Skeletal muscle satellite cell (primary cell): Measurements from ENCODE around the gene ALOXE3.

Experiments
- H3K27me3 ChIP-seq: 2 replicates; pipeline ENCODE4 v1.7.0; 2013; ENCODE audit warnings: low read length; ENCODE audit not compliant: control insufficient read depth, insufficient read depth
- H3K36me3 ChIP-seq: 2 replicates; pipeline ENCODE4 v1.7.0; 2013; ENCODE audit warnings: mild to moderate bottlenecking, control low read depth, low read length; ENCODE audit not compliant: insufficient read depth
- H3K4me1 ChIP-seq: 2 replicates; pipeline ENCODE4 v1.7.0; 2013; ENCODE audit warnings: low read length; ENCODE audit not compliant: control insufficient read depth, insufficient read depth
- H3K4me2 ChIP-seq: 2 replicates; pipeline ENCODE4 v1.7.0; 2013; ENCODE audit warnings: mild to moderate bottlenecking, low read length
- H3K4me3 ChIP-seq: 2 replicates; pipeline ENCODE4 v1.7.0; 2013; ENCODE audit warnings: low read length
- H3K9ac ChIP-seq: 2 replicates; pipeline ENCODE4 v1.7.0; 2013; ENCODE audit warnings: mild to moderate bottlenecking, low read depth, low read length, moderate library complexity
- H3K9me3 ChIP-seq: replicated peaks from 2 replicates; pipeline ENCODE4 v1.7.0; 2013; ENCODE audit warnings: mild to moderate bottlenecking, control low read depth, low read length

ALOXE3 gene

GRCh38 chr17:8153031-8153451 is 34.7 kb upstream of the ALOXE3 start:
- Histone ChIP-seq H3K4me3 (peak overlapping the region; percentile 79), H3K4me2 (peak overlapping the region; percentile 96), H3K9me3 (no peaks in the 10 kb centered on the region), H3K27me3 (no peaks in the 10 kb centered on the region), H3K36me3 (peaks cover 37% of the 10 kb centered on the region), H3K4me1 (peaks cover 44% of the 10 kb centered on the region), H3K9ac (peak overlapping the region; percentile 99)

GRCh38 chr17:8152112-8152775 is 33.9 kb upstream of the ALOXE3 start, which contains the start of gene PER1:
Gene PER1, minus strand, starts transcription at chr17:8152404. Its CDS starts 1,698 bp downstream, at chr17:8150706.
- Histone ChIP-seq H3K9me3 (no peaks in the 10 kb centered on the region), H3K4me1 (peaks cover 44% of the 10 kb centered on the region), H3K9ac (peak within 1 kb of the TSS; percentile 99), H3K36me3 (peaks cover 45% of the 10 kb centered on the region), H3K4me2 (peak within 1 kb of the TSS; percentile 96), H3K4me3 (peak within 1 kb of the TSS; percentile 79), H3K27me3 (no peaks in the 10 kb centered on the region)

GRCh38 chr17:8151641-8152111 is 33.4 kb upstream of the ALOXE3 start:
- Histone ChIP-seq H3K27me3 (no peaks in the 10 kb centered on the region), H3K4me2 (peak overlapping the region; percentile 96), H3K4me1 (peaks cover 38% of the 10 kb centered on the region), H3K9ac (peak overlapping the region; percentile 99), H3K4me3 (peak overlapping the region; percentile 79), H3K36me3 (peaks cover 51% of the 10 kb centered on the region), H3K9me3 (no peaks in the 10 kb centered on the region)

- Histone ChIP-seq H3K4me2 (peak overlapping the region; percentile 96), H3K4me1 (peaks cover 38% of the 10 kb centered on the region), H3K36me3 (peaks cover 56% of the 10 kb centered on the region), H3K9ac (peak overlapping the region; percentile 99), H3K9me3 (no peaks in the 10 kb centered on the region), H3K27me3 (no peaks in the 10 kb centered on the region), H3K4me3 (peak overlapping the region; percentile 79)
These were observed 32.9 kb upstream of the ALOXE3 start for GRCh38 chr17:8151120-8151640.

- no peaks in the 10 kb centered on the region for H3K9me3 ChIP-seq
- H3K4me2 ChIP-seq = peak overlapping the region; percentile 96
- H3K4me1 ChIP-seq = peaks cover 38% of the 10 kb centered on the region
- peak overlapping the region; percentile 79 for H3K4me3 ChIP-seq
- no peaks in the 10 kb centered on the region for H3K27me3 ChIP-seq
- peak overlapping the region; percentile 99 for H3K9ac ChIP-seq
- H3K36me3 ChIP-seq = peaks cover 58% of the 10 kb centered on the region
These were observed 32.1 kb upstream of the ALOXE3 start for GRCh38 chr17:8150194-8151119.

- Histone ChIP-seq H3K36me3 (peaks cover 65% of the 10 kb centered on the region), H3K27me3 (no peaks in the 10 kb centered on the region), H3K9ac (peak overlapping the region; percentile 99)
These were observed 31.3 kb upstream of the ALOXE3 start for GRCh38 chr17:8149419-8150193.

GRCh38 chr17:8148560-8148959 is 30.2 kb upstream of the ALOXE3 start:
- H3K36me3 ChIP-seq = peaks cover 74% of the 10 kb centered on the region

More at GRCh38 chr17:8149419-8150193, 31.3 kb upstream of the ALOXE3 start:
- H3K4me2 ChIP-seq = peak overlapping the region; percentile 96
- H3K4me1 ChIP-seq = peaks cover 31% of the 10 kb centered on the region
- H3K4me3 ChIP-seq = no peak overlapping the region
- H3K9me3 ChIP-seq = no peaks in the 10 kb centered on the region

GRCh38 chr17:8147805-8148404 is 29.6 kb upstream of the ALOXE3 start:
- H3K36me3 ChIP-seq = peaks cover 76% of the 10 kb centered on the region
- no peaks in the 10 kb centered on the region for H3K27me3 ChIP-seq
- H3K4me3 ChIP-seq = no peak overlapping the region
- no peaks in the 10 kb centered on the region for H3K9me3 ChIP-seq
- no peak overlapping the region for H3K4me2 ChIP-seq
- peaks cover 18% of the 10 kb centered on the region for H3K4me1 ChIP-seq
- H3K9ac ChIP-seq = no peak overlapping the region

More at GRCh38 chr17:8148560-8148959, 30.2 kb upstream of the ALOXE3 start:
- Histone ChIP-seq H3K9ac (no peak overlapping the region), H3K9me3 (no peaks in the 10 kb centered on the region), H3K4me3 (no peak overlapping the region), H3K4me2 (no peak overlapping the region), H3K4me1 (peaks cover 23% of the 10 kb centered on the region), H3K27me3 (no peaks in the 10 kb centered on the region)

GRCh38 chr17:8147141-8147804 is 29.0 kb upstream of the ALOXE3 start:
- H3K27me3 ChIP-seq = no peaks in the 10 kb centered on the region
- peaks cover 80% of the 10 kb centered on the region for H3K36me3 ChIP-seq
- H3K4me1 ChIP-seq = peaks cover 13% of the 10 kb centered on the region
- no peak overlapping the region for H3K4me3 ChIP-seq
- H3K9me3 ChIP-seq = no peaks in the 10 kb centered on the region
- H3K9ac ChIP-seq = no peak overlapping the region
- no peak overlapping the region for H3K4me2 ChIP-seq

- Histone ChIP-seq H3K9me3 (no peaks in the 10 kb centered on the region), H3K4me3 (no peak overlapping the region)
These were observed 28.2 kb upstream of the ALOXE3 start for GRCh38 chr17:8146381-8147140.

More at GRCh38 chr17:8146381-8147140, 28.2 kb upstream of the ALOXE3 start:
- Histone ChIP-seq H3K4me2 (no peak overlapping the region), H3K27me3 (no peaks in the 10 kb centered on the region), H3K4me1 (peaks cover 13% of the 10 kb centered on the region), H3K9ac (no peak overlapping the region), H3K36me3 (peaks cover 87% of the 10 kb centered on the region)
